GM12872 (cell line): ENCODE data around the gene MBD2.

ENCODE experiments used
- CTCF ChIP-seq: IDR thresholded peaks from 3 replicates; pipeline ENCODE4 v1.5.1; 2011; ENCODE audit warnings: low read depth, mild to moderate bottlenecking, low read length, moderate library complexity; ENCODE audit not compliant: insufficient read depth

MBD2 gene

DNA sequence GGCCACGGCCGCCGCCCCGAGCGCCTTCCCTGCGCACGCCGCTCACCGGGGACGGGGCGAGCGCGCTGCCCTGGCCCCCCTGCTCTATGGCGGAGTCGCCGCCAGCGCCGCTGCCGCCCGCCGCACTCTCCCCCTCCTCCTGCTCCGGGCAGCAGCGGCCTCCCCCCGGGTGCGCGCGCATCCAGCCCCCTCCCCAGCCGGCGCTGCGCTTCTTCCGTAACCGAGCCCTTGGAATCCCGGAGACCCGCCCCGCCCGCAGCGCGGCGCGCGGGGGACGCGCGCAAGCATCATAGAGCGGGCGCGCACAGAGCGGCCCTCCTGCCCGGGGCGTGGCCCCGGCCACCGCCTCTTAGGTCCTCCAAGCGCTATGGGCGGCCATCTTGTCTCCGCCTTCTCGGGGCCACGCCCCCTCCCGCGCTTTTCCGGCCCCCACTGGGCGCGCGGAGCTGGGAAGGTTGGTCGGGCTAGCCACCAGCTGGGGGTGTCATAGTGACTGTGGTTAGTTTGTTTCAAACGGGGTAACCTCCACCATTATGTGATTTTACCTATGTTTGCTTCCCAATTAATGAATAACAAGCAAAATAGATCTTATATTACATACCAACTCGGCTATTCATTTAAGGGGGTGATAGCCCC, at the start of gene MBD2:
MBD2 (minus strand) TSS at position 291 of the 636 bp plus-strand sequence; CDS start at position 181, 110 bp downstream.
- 0 out of 3 replicates have a peak, but pooled peaks have one; percentile 12 for TF ChIP-seq CTCF

DNA sequence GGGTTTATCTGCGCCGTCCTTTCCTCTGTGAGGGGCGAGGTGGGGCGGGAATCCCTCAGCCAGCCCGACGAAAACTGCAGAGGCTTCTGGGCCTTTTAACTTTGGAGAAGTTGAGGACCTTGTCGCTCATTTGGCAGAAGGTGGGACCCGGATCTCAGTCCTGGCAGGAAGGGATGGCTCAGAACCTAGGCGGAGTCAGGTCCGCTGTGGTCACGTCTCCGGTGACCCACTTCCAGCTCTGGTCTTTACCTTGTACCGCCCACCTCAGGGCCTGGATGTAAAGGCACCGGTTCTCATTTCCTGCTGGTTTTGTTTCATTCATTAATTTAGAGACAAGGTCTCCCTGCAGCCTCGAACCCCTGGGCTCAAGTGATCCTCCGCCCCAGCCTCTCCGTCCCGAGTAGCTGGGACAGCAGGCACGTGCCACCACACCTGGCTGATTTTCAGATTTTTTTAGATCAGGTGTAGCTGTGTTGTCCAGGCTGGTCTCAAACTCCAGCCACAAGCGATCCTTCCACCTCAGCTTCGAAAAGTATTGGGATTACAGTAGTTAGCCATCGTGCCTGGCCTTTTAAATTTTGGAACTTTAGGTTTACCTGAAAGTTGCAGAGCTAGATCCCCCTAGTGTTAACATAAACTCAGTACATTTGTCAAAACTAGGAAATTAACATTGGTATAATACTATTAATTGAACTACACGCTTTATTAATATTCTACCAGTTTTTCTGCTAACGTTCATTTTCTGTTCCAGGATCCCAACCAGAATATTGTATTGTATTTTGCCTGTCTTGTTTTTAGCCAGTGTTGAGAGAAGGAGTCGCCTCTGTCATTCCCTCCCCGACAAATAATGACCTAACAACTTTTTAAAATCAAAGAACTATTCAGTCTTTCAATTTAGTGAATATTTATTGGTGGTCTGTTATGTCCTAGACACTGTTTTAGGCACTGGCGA, 45.7 kb upstream of the MBD2 start:
- peak; percentile 49; the same call in 1 of the 3 replicates for TF ChIP-seq CTCF

GRCh38 chr18:54268751-54269150, 44.3 kb upstream of the MBD2 start:
- TF ChIP-seq CTCF = no peak

- TF ChIP-seq CTCF = no peak
Measured at GRCh38 chr18:54267701-54268100, 43.2 kb upstream of the MBD2 start.

DNA sequence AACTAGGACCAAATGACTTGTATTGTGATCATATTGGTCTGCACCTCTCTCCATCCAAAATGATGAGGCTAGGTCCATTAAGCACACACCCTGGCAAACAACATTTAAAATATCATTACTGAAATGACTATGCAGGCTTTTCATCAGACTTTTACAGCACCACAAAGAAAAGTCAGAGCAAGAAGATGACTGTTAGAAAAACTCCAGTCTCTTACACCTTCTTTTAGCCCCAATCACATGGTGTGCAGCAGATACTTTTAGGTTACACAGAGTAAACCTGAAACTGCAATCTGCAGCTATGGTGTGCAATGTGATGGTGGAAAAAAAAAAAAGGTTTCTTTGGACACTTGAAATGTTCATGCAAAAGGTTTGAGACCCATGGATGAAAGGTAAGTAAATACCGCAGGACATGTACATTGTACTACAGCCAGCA, 39.5 kb upstream of the MBD2 start:
- no peak for TF ChIP-seq CTCF

DNA sequence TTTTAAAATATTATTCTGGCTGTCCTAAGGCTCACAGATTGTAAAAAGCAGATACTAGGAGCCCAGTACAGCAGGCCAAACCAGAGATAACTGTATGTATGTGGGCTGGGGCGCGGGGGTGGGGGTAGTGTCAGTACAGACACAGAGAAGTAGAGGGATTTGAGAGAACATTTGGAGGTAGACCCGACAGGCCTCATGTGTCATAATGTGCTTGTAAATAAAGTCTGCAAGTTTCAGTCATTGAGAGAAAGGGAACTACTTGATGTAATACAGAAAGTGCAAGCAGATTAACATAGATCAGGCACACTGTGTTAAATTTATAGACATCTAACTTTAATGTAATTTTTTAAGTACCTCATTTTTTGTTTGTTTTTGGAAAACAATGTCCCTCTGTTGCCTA, 37.4 kb upstream of the MBD2 start:
- no peak for TF ChIP-seq CTCF

GRCh38 chr18:54260396-54261072, 36.1 kb upstream of the MBD2 start:
- TF ChIP-seq CTCF = no peak
